GM10266 (cell line): Measurements from ENCODE around the gene RHOJ.
"Not testable (repeated sequence)": the region's sequence is repeated elsewhere in the genome, so short reads cannot be mapped to it uniquely, and the experiment has no call there.

ENCODE experiments used
- DNase-seq: peaks from one replicate; pipeline ENCODE4 v3.0.0; 2012; ENCODE audit errors: extremely low spot score
- CTCF ChIP-seq: IDR thresholded peaks from 2 replicates; pipeline ENCODE4 v1.5.1; 2012; ENCODE audit warnings: mild to moderate bottlenecking, low read depth; ENCODE audit not compliant: control insufficient read depth, insufficient read depth; ENCODE audit errors: missing control alignments

RHOJ gene

DNA sequence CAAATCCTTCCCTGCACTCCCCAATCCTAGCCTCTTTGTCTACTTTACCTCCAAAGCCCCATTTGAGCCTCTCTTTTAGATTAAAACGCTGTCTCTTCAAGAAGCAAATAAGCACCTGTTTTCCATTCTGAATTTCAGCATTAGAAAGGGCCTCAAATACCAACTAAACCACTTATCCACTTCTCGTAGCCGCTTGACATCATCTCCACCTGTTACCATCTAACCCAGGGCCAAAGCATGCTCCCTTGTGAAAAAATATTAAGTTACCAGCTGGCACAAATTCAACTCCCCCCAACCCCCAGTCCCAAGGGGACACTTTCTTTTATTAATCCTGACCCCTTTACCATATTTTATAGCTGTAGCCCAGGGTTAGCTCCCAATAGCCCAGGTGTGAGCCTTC is 71.4 kb downstream of the RHOJ start:
- DNase-seq, result no peak
- TF ChIP-seq CTCF, result no peak

GRCh38 chr14:63276016-63276415 is 71.8 kb downstream of the RHOJ start:
- no peak for TF ChIP-seq CTCF
- DNase-seq, result no peak

- DNase-seq, result peak; percentile 45
- TF ChIP-seq CTCF, result peak; percentile 72
These were observed 72.5 kb downstream of the RHOJ start for GRCh38 chr14:63276492-63277342.

- TF ChIP-seq CTCF, result no peak
- no peak for DNase-seq
These were observed 73.4 kb downstream of the RHOJ start for GRCh38 chr14:63277591-63278183.

GRCh38 chr14:63279933-63280332 is 75.7 kb downstream of the RHOJ start:
- not testable (repeated sequence) for DNase-seq

DNA sequence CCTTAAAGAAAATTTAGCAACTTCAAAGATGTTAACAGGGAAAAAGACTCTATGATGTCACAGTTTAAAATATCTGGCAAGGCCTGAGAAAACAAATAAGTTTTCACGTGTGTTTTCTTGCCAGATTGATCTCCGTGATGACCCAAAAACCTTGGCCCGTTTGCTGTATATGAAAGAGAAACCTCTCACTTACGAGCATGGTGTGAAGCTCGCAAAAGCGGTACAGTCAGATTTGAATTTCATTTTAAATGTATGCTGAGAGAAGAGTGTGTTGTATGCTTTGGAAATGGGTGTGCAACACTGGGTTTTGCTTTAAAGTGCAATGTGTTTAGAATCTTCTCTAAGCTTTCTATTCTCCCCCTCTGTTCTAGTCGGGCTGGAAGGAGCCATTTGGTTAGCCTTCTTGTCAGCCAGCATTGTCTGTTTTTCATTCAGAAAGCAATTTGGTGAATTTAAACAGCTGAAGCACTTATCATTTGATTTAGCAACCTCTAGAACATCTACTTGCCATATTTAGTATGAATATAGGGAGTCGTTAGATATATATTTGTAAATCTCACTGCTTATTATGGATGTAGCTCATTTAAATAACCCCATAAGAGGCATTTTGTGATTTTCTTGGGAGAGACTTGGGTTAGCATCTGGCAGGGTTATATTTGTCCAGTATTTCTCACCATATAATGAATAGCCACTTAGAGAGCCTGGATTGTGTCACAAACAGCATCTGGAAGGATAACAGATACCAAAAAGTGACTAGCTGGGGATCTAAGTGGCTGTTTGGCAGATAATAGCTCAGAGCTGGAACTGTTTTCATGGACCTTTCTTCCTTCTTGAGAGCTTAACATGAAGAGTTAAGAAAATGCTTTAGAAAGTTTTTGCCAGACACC is 79.0 kb downstream of the RHOJ start:
- no peak for TF ChIP-seq CTCF
- DNase-seq, result no peak

GRCh38 chr14:63283884-63284248 is 79.6 kb downstream of the RHOJ start:
- DNase-seq, result no peak
- TF ChIP-seq CTCF, result no peak
